NCI-H2081 (cell line): Measurements from ENCODE around the gene KLLN.
A peak's percentile ranks its signal among the peaks of the same experiment; 100 is the strongest.
"Not testable (repeated sequence)": the region's sequence is repeated elsewhere in the genome, so short reads cannot be mapped to it uniquely, and the experiment has no call there.

Experiments
- DNase-seq, 2 experiments: peaks; one replicate each; lab custom pipeline; 2025; lab: John Stamatoyannopoulos, UW

KLLN gene

DNA sequence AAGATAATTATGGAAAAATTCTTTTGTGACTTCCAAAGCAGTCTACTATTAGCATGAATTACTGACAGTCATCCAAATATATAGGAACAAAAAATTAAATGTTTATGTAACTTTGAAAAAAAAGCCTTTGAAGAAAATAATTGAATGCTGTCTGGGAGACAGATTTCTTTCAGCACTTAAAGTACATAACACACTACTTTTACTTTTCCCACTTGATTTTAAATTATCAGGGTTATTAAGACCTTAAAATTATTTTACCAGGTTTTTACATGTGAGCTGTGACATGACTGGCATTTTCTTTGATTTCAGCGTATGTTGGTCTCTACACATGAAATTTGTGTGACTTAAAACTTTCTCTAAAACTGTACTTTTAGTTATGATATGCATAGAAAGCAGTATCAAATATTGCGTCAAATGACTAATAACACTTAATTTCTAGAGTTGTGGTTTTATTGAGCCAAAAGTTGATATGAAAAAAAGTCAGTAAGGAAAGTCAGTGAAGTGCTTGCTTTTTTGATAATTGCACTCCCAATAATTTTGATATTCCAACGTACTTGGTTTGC lies 3.2 kb upstream of the KLLN start:
- no peak for DNase-seq

DNA sequence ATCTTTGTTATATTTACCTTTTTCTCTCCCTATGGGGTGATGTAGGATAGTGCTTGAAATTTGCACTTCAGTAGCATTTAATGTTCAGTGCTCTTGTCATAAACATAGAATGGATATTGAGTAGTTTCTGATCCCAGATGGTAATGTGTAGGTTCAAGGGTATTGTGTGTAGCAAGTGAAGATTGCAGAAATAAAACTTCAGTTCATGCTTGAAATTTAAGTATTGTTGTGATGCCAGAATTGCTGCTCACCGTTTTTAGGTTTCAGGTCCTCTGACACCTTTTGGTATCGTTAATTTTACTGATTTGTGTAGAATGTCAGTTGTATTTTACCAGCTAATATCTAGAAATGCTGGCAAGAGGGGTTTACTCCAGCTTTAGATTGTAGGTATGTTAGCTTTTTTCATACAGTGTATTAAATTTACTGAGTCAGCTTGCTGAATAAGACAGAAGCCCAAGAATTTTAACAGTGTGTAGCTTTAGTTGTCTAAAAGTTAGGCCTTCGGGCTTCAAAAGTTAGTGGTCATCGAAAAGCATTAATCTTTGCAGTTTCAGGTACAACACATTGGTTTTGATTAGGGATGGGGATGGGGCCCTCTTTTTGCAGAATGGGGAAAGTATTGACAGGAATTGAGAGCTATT lies 2.0 kb upstream of the KLLN start:
- DNase-seq: no peak

DNA sequence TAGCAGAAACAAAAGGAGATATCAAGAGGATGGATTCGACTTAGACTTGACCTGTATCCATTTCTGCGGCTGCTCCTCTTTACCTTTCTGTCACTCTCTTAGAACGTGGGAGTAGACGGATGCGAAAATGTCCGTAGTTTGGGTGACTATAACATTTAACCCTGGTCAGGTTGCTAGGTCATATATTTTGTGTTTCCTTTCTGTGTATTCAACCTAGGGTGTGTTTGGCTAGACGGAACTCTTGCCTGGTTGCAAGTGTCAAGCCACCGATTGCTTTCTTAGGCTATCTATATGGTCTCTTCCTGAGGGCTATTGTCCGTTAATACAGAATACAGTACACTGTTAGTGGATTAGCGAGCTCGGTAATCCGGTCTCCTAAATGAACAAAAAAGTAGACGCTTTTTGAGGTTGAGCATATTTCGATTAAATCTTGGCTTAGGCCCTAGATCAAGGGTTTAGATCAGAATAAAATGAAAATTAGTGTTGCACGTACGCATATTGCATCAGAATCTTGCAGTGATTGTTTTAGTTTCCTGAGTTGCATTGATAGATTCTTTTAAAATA lies 1.2 kb upstream of the KLLN start:
- peak in 1 of 2 experiments; percentile 18 for DNase-seq

DNA sequence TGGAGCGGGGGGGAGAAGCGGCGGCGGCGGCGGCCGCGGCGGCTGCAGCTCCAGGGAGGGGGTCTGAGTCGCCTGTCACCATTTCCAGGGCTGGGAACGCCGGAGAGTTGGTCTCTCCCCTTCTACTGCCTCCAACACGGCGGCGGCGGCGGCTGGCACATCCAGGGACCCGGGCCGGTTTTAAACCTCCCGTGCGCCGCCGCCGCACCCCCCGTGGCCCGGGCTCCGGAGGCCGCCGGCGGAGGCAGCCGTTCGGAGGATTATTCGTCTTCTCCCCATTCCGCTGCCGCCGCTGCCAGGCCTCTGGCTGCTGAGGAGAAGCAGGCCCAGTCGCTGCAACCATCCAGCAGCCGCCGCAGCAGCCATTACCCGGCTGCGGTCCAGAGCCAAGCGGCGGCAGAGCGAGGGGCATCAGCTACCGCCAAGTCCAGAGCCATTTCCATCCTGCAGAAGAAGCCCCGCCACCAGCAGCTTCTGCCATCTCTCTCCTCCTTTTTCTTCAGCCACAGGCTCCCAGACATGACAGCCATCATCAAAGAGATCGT lies 690 bp upstream of the KLLN start:
- peak in 1 of 2 experiments; percentile 18 for DNase-seq

DNA sequence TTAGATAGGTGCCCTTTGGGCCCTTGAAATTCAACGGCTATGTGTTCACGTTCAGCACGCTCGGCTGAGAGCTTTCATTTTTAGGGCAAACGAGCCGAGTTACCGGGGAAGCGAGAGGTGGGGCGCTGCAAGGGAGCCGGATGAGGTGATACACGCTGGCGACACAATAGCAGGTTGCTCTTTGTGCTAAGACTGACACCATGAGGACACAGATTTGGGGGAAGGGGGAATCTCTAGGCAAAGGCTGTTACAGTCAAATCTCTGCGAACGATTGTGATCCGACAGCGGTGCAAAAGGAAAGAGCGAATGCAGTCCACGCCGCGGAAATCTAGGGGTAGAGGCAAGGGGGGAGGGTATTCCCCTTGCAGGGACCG lies 667 bp downstream of the KLLN start:
- peak in 1 of 2 experiments; percentile 49 for DNase-seq

DNA sequence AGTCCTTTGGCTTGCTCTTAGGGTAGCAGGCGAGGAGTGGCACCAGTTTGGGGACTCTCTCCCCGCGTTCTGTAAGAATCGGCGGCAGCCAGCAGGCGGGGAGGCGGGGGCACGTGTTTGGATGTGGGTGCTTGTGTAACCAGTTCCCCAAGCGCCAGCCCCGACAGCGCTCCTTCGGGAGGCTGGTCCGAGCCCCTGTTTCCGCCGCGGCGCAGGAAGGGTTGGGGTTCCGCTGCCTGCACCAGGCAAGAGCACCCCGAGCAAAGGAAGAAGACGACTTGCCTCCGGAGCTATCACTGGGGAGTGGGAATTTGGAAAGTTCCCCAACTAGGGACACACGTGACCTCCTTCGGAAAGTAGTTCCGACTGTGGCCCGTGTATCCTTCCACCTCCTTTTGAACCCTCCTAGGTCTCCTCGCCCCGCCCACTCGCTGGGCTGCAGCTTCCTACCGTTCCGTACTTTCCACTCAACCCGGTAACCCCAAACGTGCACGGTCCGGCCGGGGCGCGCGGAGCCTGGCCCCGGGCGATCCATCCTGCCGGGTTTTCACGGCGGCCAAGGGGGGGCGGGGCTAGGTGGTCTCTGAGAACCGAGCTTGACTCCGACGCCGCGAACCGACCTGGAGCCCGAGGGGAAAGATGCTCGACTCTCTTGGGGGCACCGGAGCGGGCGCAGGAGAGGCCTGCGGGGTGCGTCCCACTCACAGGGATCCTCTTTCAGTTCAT lies 1.2 kb downstream of the KLLN start:
- DNase-seq: peak; percentile 44 to 65

DNA sequence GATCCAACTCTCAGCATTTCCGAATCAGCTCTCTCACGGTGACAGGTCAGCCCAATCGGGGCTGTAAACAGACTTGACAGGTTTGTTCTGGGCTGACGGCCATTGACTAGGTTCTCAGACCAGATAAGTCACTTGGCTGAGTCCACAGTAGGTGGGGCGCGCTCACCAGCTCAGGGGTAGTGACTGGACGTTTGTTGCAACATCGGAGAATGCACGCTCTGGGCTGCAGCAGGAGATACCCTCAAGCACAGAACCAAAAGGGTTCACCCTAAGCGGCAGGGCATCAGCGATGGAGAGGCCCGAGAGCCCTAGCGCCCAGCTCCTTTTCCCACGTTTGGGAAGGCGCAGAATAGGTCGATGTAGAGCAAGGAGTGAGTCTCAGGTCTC lies 1.8 kb downstream of the KLLN start:
- no peak for DNase-seq

DNA sequence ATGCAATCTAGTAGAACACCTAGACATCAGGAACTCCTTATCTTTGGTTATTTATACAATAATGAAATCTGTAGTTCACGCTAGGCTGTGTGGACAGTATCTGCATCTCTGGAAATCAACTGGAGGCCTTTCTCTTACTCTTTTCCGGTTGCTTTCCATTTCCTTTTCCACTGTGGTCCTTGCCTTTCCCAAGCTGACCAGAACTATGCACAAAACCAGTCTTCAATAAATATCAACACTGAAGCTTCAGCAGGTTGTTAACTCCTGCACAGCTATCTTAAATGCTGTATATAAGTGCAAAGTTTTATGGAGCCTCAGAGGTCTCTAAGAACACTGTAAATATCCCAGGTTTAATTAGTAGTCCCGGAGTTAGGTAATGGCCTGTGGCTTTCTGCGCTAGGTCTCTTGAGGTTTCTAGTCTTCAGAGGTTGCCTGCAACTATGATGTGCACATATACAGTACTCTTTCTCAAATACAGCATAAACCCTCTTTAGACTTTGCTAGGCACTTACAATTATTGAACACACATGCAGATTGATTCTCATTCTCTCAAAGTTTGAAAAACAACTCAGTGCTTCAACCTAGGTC lies 2.4 kb downstream of the KLLN start:
- DNase-seq: no peak

DNA sequence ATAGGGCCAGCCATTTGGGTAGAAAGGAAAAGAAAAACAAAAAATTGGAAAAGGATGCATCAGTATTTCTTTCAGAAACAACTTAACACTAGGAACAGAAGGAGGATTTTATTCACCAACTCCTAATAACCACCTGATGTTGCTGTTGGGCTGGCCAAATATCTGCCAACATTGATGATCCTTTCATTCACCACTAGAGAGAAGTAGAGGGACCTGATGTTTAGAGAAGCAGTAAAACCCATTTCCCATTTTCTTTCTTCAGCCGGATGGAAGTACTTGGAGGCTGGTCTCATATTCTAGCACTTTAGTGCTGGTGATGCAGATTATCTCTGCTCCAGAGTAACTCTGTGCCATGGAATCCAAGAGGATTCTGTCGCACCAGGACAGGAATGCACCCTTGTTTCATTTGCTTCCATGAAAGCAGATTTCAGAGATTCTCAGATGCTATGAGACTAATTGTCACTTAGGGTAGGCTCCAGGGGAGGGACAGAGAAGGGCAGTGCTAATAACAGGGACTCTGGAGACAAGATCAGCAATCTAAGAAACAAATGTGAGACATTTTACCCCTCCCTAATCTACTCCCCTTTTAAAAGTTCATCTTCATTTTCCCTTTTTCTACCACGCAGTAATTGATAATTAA lies 3.1 kb downstream of the KLLN start:
- peak; percentile 25 to 62 for DNase-seq

DNA sequence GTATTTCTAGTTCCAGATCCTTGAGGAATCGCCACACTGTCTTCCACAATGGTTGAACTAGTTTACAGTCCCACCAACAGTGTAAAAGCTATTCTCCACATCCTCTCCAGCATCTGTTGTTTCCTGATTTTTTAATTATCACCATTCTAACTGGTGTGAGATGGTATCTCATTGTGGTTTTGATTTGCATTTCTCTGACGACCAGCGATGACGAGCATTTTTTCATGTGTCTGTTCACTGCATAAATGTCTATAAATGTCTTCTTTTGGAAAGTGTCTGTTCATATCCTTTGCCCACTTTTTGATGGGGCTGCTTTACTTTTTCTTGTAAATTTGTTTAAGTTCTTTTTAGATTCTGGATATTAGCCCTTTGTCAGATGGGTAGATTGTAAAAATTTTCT lies 7.7 kb downstream of the KLLN start:
- not testable (repeated sequence) for DNase-seq

DNA sequence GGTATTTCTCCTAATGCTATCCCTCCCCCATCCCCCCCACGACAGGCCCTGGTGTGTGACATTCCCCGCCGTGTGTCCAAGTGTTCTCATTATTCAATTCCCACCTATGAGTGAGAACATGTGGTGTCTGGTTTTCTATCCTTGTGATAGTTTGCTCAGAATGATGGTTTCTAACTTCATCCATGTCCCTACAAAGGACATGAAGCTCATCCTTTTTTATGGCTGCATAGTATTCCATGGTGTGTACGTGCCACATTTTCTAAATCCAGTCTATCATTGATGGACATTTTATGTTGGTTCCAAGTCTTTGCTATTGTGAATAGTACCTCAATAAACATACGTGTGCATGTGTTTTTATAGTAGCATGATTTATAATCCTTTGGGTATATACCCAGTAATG lies 8.1 kb downstream of the KLLN start:
- DNase-seq: not testable (repeated sequence)

DNA sequence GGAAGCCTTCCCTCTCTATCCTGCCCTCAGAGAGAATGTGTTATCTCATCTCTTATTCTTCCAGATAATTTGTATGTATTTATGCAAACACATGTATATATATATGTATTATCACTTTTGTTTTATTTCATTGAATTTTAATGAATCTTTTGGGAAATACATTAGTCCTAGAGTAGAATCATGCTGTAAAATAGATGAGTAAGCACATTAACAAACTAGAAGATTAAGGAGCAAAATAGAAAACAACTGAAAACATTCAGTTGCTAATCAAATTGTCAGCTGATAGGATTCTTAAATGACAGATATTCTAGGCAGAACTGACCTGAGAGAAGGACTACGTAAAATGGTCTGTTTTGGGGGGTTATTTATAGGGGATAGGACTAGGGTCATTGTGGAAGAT lies 11.2 kb downstream of the KLLN start:
- no peak for DNase-seq

DNA sequence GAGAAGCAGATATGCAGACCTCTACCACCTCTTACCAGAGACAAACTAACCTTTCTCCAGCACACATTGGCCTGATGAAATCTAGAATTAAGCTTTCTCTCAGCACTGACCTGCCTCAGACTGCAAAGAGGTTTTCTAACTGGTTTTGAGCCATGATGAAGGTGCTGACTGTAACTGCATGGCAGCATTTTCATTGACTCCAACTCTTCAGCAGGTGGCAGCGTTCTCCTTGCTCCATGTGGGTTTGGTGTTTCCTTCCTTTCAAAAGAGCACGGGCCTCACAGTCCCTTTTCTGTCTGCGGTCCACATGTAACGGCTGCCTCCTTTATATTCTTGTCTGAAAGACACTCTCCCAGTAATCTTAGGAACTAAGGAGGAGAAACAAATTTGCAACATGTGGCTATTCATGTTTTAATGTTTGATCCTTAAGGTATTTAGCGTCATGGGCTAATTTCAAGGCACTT lies 12.6 kb downstream of the KLLN start:
- peak; percentile 46 to 79 for DNase-seq

DNA sequence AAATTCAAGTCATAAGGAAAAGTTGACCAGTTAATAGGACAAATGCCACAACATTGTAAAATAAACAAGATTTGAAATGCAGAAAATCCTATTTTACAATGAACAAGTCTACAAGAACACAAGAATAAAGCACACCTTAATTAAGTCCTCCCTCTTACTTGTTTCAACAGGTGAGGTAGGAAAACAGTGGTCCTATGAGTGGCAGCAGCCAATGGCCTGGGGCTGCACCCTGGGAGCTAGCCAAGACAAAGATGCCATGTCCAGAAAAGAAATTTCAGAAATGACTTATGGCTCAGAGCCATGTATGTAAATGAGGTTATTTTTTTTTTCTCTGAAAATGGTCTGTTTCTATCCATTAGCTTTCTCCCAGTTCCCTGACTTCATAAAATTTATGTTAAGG lies 14.3 kb downstream of the KLLN start:
- DNase-seq: no peak

DNA sequence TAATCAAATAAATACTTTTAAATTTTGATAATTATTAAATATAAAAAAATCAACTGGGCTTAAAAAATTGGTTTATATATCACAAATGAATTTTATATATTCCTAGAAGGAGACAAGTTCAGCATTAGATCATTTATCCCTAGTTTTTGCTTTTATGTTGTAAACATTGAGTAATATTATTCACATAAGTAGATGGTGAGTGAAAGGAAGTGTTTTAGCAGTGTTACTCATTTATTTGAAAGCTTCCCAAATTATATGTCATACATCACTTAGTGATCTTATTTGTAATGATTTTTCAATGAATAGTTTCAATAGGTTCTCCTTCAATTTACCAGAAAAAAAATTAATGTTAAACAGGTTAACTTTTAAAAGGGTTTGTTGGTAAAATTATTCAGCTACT lies 15.8 kb downstream of the KLLN start:
- DNase-seq: no peak

DNA sequence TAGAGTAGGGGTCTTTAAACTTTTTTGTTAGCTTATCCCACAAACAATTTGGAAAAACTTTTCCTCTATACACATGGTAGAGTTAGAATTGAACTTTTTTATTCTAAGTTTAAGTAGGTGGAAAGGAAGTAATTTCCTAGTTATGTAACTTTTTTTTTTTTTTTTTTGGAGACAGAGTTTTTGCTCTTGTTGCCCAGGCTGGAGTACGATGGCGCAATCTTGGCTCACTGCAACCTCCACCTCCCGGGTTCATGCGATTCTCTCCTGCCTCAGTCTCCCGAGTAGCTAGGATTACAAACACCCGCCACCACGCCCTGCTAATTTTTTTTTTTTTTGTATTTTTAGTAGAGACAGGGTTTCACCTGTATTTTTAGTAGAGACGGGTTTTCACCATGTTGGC lies 16.6 kb downstream of the KLLN start:
- not testable (repeated sequence) for DNase-seq

DNA sequence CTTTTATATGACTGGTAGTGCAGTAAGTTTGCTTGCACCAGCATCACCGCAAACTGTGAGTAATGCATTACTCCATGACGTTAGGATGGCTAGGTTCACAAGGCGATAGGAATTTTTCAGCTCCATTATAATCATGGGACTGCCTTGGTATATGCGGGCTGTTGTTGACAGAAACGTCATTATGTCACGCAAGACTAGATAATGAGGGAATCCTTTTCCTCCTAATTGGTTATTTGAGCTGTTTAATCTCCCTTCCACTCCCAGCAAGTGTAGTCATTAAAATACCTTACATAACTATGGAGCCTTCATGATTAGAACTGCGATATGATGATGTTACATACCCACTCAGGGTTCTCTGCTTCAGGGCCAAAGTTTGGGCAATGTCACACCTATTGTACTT lies 17.3 kb downstream of the KLLN start:
- no peak for DNase-seq

DNA sequence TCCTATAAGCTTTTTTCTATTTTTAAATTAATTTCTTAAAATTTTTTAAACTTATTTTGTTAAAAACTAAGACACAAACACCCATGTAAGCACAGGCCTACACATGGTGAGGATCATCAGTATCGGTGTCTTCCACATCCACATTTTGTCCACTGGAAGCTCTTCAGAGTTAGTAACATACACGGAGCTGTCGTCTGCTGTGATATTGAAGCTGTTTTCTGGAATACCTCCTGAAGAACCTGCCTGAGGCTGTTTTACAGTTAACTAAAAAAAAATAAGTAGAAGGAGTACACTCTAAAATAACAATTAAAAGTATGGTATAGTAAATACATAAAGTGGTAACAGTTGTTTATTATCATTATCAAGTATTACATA lies 17.7 kb downstream of the KLLN start:
- DNase-seq: no peak

DNA sequence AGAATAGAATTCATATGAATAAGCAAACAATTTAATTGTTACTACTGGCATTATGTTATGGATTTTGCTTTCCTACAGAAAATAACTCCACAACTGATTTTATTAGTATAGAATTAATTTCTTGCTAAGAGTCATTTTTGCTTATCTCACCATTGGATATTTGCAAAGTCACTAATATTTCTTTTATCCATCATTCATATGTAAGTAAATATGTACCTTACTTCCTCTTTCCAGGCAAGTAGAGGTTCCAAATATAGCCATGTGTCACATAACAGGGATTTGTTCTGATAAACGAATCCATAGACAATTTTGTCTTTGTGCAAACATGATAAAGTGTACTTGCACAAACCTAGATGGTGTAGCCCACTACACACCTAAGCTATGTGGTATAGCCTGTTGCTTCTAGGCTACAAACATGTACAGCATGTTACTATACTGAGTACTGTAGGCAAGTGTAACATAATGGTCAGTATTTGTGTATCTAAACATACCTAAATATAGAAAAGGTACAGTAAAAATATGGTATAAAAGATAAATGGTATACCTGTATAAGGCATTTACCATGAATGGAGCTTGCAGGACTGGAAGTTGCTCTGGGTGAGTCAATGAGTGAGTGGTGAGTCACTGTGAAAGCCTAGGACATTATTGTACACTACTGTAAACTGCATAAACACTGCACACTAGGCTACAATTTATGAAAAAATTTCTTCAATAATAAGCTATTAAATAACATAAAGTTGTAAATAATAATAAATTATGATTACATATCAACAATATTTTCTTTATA lies 18.3 kb downstream of the KLLN start:
- no peak for DNase-seq

DNA sequence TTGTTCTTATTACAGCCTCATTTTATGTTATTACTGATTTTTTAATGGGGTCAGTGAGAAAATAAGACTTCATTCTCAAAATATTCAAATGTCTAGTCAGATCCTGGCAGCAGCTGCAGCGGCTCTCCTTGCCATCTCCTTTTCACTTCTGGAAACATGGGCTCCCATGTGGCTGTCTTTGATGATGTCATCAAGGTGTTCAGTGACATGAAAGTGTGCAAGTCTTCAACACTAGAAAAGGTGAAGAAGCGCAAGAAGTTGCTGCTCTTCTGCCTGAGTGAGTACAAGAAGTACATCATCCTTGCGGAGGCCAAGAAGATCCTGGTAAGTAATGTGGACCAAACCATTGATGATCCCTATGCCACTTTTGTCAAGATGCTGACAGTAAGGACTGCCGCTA lies 19.6 kb downstream of the KLLN start:
- DNase-seq: no peak

DNA sequence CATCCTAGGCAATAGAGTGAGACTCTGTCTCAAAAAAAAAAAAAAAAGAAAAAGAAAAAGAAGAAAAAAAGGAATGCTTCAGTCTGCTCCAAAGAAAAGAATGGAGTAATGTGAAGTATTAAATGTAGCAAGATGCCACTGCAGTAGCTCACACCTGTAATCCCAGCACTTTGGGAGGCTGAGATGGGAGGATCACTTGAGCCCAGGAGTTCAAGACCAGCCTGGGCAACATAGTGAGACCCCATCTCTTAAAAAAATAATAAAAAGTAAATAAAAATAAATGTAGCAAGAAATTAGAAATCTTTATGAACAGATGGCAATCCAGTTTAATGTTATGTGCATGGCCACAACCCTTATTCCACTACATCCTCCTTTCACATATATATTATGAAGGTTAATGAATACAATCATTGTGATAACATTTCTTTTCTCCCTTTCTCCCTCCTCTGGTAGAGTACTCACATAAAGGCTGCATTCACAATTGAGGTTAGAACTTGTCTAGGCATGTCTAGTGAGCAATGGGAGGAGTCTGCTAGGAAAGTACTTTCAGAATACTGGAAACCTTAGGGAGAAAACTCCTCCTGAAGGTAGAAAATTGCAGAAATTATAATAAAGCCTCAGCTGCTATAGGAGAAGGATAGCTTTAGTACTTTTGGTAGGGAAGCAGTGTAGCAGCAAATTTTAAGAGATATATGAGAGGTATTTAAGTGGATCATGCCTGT lies 20.4 kb downstream of the KLLN start:
- DNase-seq: no peak
